Small intestine (tissue), 16 donors: ENCODE measurements around the gene HYAL3. TPM values are rescaled to one million over a fixed set of nuclear protein-coding genes. Genes with fewer than 3 reads are reported as not detected.

Experiments
- DNase-seq, 2 donors: peaks; one replicate each; pipeline versions ENCODE4 v3.0.0 to v3.0.0-alpha.2; 2013
- FAIRE-seq: peaks from 2 replicates; lab custom pipeline; 2012; peaks lifted over from hg19 to GRCh38; lab: Jason Lieb, UNC
- H3K27ac ChIP-seq, 3 donors: one replicate each; pipeline ENCODE4 v1.5.1; 2013; ENCODE audit warnings: low read length in 2 of 3, mild to moderate bottlenecking in 2 of 3, control low read depth in 1 of 3, inconsistent platforms in 1 of 3, low read depth in 1 of 3, moderate library complexity in 1 of 3
- H3K27me3 ChIP-seq, 3 donors: one replicate each; pipeline ENCODE4 v1.6.1; 2013; ENCODE audit warnings: low read length in 3 of 3, inconsistent platforms in 1 of 3; ENCODE audit not compliant: control insufficient read depth in 3 of 3, insufficient read depth in 3 of 3
- H3K36me3 ChIP-seq, 3 donors: one replicate each; pipeline ENCODE4 v1.6.1; 2013; ENCODE audit warnings: low read length in 3 of 3, inconsistent platforms in 1 of 3, low read depth in 1 of 3, mild to moderate bottlenecking in 1 of 3, moderate library complexity in 1 of 3; ENCODE audit not compliant: control insufficient read depth in 3 of 3, insufficient read depth in 2 of 3
- H3K4me1 ChIP-seq, 3 donors: one replicate each; pipeline ENCODE4 v1.6.1; 2013; ENCODE audit warnings: low read length in 2 of 3, inconsistent platforms in 1 of 3, low read depth in 1 of 3, mild to moderate bottlenecking in 1 of 3, moderate library complexity in 1 of 3; ENCODE audit not compliant: control insufficient read depth in 3 of 3, insufficient read depth in 2 of 3
- H3K4me3 ChIP-seq, 3 donors: one replicate each; pipeline ENCODE4 v1.5.1; 2013; ENCODE audit warnings: low read length in 3 of 3, control low read depth in 1 of 3, inconsistent platforms in 1 of 3, low read depth in 1 of 3, mild to moderate bottlenecking in 1 of 3, moderate library complexity in 1 of 3
- H3K9me3 ChIP-seq, 2 donors: one replicate each; pipeline ENCODE4 v1.6.1; 2013; ENCODE audit warnings: low read depth in 1 of 2, low read length in 1 of 2; ENCODE audit not compliant: control insufficient read depth in 2 of 2, insufficient read depth in 1 of 2
- WGBS, 3 donors: extraction: QIAGEN DNeasy Blood & Tissue Kit; methylation state at CpG; one replicate each; pipeline ENCODE4 v1.1.7; 2013; 5-methylcytosine and 5-hydroxymethylcytosine counted together
- long read RNA-seq, 10 donors: transcript quantifications; one replicate each; lab custom pipeline, GENCODE V29; 2026
- polyA plus RNA-seq, 4 donors: library from polyadenylated mRNA; stranded (reverse) in 3 of 4; unstranded in 1 of 4; fragments of 200-250 nt in 3 of 4; fragments of 120-200 nt in 1 of 4; gene quantifications; one replicate each; pipeline versions ENCODE4 v1.2.1 to v1.2.3, GENCODE V29; 2013
- donor health status: healthy with polysubstance abuse.
- donor health status: control.
- donor health status: control.
- donor health status: Bipolar disorder and iron deficiency.
- donor health status: healthy.

HYAL3 gene
- 1 to 10 TPM; 1.6 to 4.1 (median 2.5) TPM for polyA plus RNA-seq
- long read RNA-seq, donor 1 = 0 reads
- long read RNA-seq, donor 2 = 0 reads
- long read RNA-seq, donor 3, partial matches to known transcripts = 0 of 1 reads
- long read RNA-seq, donor 3, other reads (novel, unspliced or antisense) = 0 of 1 reads
- long read RNA-seq, donor 4 = 0 reads
- long read RNA-seq, donor 5 = 0 reads
- long read RNA-seq, donor 6 = 0 reads
- long read RNA-seq, donor 7 = 0 reads
- long read RNA-seq, donor 8 = 0 reads
- long read RNA-seq, donor 9 = 0 reads
- long read RNA-seq, donor 10, partial matches to known transcripts = 0 of 5 reads
- long read RNA-seq, donor 10, other reads (novel, unspliced or antisense) = 0 of 5 reads

DNA sequence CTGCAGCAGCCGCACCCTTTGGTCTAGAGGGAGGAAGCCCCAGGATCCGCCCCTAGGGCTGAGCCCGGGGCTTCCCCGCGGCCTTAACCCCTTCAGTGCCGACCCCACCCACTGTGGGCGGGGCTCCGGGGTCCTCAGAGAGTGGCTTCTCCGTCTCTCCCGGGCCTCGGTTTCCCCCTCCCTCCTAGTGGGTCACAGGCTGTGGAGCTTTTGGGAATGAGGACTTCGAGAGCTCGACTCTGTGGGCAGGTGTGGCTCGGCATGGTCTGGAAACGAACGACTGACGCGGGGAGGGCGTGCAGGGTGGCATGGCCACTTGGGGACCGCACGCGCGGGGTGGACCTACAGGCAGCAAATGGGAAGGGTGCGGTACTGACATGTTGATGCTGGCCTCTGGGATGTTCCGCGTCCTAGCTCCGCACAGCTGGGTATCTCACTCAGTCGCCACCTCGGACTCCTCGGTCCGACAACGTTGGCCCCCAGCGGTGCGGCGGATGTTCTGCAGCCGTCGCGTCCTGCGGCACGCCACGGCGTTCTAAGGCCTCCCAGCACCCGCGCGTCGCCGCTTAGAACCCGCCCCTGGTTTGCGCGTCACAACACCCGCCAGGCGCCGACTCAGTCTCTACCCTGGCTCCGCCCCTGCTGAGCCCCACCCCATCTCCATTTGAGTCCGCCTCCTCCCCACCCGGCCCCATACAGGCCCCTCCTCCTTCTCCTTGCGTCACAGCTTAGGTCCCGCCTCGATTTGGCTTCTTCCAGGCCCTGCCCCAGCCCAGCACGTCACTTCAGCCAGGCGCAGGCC, at the start of gene HYAL3, which contains the start of gene NAA80:
Gene HYAL3 (minus strand): TSS at position 570 of the 802 bp plus-strand sequence. CDS start 3,803 bp downstream, outside the sequence.
Gene NAA80 (minus strand): TSS at position 570 of the 802 bp plus-strand sequence. CDS start 1,942 bp downstream, outside the sequence.
- FAIRE-seq (peak; percentile 81), DNase-seq (peak; percentile 100)
- H3K27me3 ChIP-seq = no peaks in the 10 kb centered on the region
- H3K9me3 ChIP-seq = no peaks in the 10 kb centered on the region
- WGBS, 3 donors = 0 to 1% (median 0%) methylated on average over 50 to 61 of the region's 61 CpGs
- H3K36me3 ChIP-seq = peaks cover 0 to 22% (median 0%) of the 10 kb centered on the region in 3 donors
- H3K4me3 ChIP-seq = peak within 1 kb of the TSS in 2 of 3 donors; percentile 51 to 90
- H3K27ac ChIP-seq = peak within 1 kb of the TSS; percentile 90 to 94 (median 91)
- H3K4me1 ChIP-seq = peaks cover 7 to 47% (median 9%) of the 10 kb centered on the region in 3 donors

DNA sequence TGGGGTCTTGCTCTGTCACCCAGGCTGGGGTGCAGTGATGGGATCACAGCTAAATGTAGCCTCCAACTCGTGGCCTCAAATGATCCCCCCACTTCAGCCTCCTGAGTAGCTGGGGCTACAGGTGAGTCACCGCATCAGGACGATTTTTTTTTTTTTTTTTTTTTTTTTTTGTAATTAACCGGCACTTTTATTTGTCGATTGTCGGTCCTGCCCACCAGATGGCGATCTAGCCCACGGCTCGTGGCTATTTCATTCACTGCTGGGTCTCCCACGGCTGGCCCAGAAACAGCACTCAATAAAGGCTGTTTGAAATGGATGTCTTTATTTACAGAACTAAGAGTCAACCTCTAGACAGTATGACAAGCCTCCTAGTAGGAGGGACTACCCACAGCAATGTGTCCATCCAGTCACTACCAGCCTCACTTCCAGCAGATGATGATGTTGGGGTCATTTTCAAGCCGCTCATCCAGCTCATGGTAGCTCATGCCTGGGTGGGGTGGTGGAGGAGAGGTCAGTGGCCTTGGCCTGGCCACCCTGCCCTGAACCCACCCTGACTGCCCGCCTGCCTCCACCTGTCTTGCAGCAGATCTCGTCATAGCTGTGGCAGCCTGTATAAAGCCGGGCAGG, 48.1 kb upstream of the HYAL3 start:
- DNase-seq (peak; percentile 73 to 83), FAIRE-seq (no peak)
- Histone ChIP-seq H3K27me3 (no peaks in the 10 kb centered on the region), H3K36me3 (peaks cover 0 to 40% (median 2%) of the 10 kb centered on the region in 3 donors), H3K4me3 (no peak overlapping the region), H3K27ac (no peak overlapping the region), H3K4me1 (peaks cover 2 to 29% (median 10%) of the 10 kb centered on the region in 3 donors), H3K9me3 (no peaks in the 10 kb centered on the region)
- 26 to 27% (median 27%) methylated on average over 14 of the region's 14 CpGs for WGBS, 3 donors

DNA sequence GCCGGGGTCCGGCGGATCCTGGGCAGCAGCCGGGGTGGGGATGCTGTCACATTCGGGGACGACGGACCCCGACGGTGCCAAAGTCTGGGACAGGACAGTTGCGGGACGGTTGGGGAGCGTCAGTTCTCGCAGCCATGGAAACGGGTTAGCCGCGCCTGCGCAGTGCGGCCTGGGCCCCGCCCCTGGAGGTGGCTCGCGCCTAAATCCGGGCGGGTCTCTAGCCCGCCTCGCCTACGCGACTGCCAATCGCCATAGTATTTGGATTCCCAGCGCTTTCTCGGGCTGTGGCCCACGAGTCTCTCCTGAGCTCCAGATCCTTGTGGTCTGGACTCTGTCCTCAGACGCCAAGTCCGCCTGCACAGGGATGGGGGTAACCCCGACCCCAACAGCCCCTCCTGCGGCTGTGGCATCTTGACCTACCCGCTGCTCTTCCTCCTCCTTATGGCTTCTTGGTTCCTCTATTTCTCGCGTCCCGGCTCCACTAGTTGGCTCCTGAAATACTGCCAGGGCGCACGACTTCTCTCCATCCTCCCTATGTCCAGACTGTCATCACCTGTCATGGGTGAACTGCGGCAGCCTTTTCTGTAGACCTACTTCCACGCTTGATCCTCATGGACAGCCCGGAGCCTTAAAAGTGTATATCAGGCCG, 46.5 kb upstream of the HYAL3 start, which contains the start of gene ZMYND10:
Gene ZMYND10 (minus strand): TSS at position 147 of the 649 bp plus-strand sequence. CDS start 153 bp downstream, outside the sequence.
- Histone ChIP-seq H3K4me1 (peaks cover 2 to 27% (median 10%) of the 10 kb centered on the region in 3 donors), H3K9me3 (no peaks in the 10 kb centered on the region), H3K36me3 (peaks cover 0 to 31% (median 2%) of the 10 kb centered on the region in 3 donors), H3K27ac (no peak within 1 kb of the TSS), H3K27me3 (peaks cover 0 to 13% (median 0%) of the 10 kb centered on the region in 3 donors), H3K4me3 (peak within 1 kb of the TSS in 1 of 3 donors; percentile 22)
- 7 to 11% (median 9%) methylated on average over 43 to 45 of the region's 45 CpGs for WGBS, 3 donors
- DNase-seq (peak; percentile 40 to 57), FAIRE-seq (no peak)

DNA sequence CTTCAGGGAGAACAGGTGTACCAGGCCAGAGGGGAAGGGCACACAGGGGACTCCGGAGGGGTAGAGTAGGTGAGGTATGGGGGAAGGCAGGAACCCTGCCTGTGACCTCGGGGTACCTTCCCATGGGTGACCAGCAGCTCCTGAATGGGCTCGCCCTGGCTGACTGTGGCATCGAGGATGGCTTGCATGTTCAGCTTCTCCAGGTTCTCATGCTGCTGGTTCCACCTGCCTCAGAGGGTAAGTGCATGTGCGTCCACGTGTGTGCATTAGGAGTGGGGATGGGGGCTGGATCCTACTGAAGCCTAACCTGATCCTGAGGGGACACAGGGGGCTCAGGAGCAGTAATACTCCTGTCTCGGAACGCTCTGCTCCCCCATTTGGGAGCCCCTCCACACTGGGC, 45.8 kb upstream of the HYAL3 start:
- peak overlapping the region in 1 of 3 donors; percentile 22 for H3K4me3 ChIP-seq
- no peak overlapping the region for H3K27ac ChIP-seq
- WGBS, 3 donors = 68 to 77% (median 71%) methylated on average over 7 to 8 of the region's 8 CpGs
- H3K36me3 ChIP-seq = peaks cover 0 to 31% (median 2%) of the 10 kb centered on the region in 3 donors
- FAIRE-seq = no peak
- H3K4me1 ChIP-seq = peaks cover 2 to 23% (median 9%) of the 10 kb centered on the region in 3 donors
- no peaks in the 10 kb centered on the region for H3K9me3 ChIP-seq
- no peak for DNase-seq
- H3K27me3 ChIP-seq = peaks cover 0 to 19% (median 0%) of the 10 kb centered on the region in 3 donors

- peaks cover 0 to 26% (median 0%) of the 10 kb centered on the region in 3 donors for H3K27me3 ChIP-seq
- FAIRE-seq (no peak), DNase-seq (no peak)
- peaks cover 0 to 15% (median 2%) of the 10 kb centered on the region in 3 donors for H3K36me3 ChIP-seq
- H3K4me1 ChIP-seq = peaks cover 0 to 20% (median 0%) of the 10 kb centered on the region in 3 donors
- no peak overlapping the region for H3K4me3 ChIP-seq
- WGBS, 3 donors = 85 to 90% (median 90%) methylated on average over 12 to 13 of the region's 13 CpGs
- H3K9me3 ChIP-seq = no peaks in the 10 kb centered on the region
- H3K27ac ChIP-seq = no peak overlapping the region
These were observed 43.8 kb upstream of the HYAL3 start for GRCh38 chr3:50342813-50343633.

DNA sequence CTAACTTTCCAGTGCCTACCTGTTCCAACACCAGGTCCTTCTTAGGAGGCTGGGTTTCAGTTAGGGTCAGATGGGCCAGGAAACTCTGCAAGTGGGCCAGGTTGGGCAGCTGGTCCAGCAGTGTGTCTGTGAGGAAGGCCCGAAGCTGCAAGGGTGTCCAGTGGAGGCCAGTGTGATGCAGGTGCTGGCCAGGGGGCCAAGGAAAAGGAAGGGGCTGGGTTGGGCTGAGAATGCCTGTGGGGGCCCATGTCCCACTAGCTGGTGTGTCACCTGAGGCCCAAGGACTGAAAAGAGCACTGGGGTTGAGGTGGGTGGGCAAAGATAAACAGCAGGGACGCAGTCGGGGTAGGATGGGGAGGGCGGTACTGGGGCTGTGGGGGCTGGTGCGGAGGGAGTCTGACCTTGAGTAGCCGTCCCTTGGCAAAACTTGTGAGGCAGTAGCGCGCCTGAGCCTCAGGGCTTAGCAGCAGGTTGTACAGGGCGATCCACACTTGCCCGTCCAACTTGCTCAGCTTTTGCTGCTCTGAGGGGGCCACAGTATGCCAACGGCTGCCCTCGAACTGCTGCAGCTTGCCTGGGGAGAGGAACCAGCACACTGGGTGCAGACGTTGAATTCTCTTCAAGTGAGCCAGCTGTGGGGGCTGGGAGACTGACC, 42.9 kb upstream of the HYAL3 start:
- FAIRE-seq (no peak), DNase-seq (no peak)
- WGBS, 3 donors = 94 to 97% (median 94%) methylated on average over 13 of the region's 13 CpGs
- H3K4me1 ChIP-seq = peaks cover 0 to 24% (median 0%) of the 10 kb centered on the region in 3 donors
- no peak overlapping the region for H3K27ac ChIP-seq
- no peaks in the 10 kb centered on the region for H3K9me3 ChIP-seq
- peaks cover 0 to 26% (median 0%) of the 10 kb centered on the region in 3 donors for H3K27me3 ChIP-seq
- peaks cover 0 to 7% (median 0%) of the 10 kb centered on the region in 3 donors for H3K36me3 ChIP-seq
- no peak overlapping the region for H3K4me3 ChIP-seq

GRCh38 chr3:50341537-50341936, 42.3 kb upstream of the HYAL3 start:
- DNase-seq (no peak), FAIRE-seq (no peak)
- Histone ChIP-seq H3K27me3 (peaks cover 0 to 26% (median 0%) of the 10 kb centered on the region in 3 donors), H3K9me3 (no peaks in the 10 kb centered on the region), H3K36me3 (peaks cover 0 to 7% (median 0%) of the 10 kb centered on the region in 3 donors), H3K27ac (peak overlapping the region in 2 of 3 donors; percentile 34 to 88), H3K4me1 (peaks cover 0 to 24% (median 0%) of the 10 kb centered on the region in 3 donors), H3K4me3 (peak overlapping the region in 1 of 3 donors; percentile 27)
- WGBS, 3 donors = 92 to 96% (median 94%) methylated on average over 9 of the region's 9 CpGs
